Hematopoietic multipotent progenitor cell treated with erythropoietin and hydrocortisone succinate and interleukin-3 and kit ligand, for 8 days (in vitro differentiated cells): Measurements from ENCODE around the gene MRC1.
"Not testable (repeated sequence)": the region's sequence is repeated elsewhere in the genome, so short reads cannot be mapped to it uniquely, and the experiment has no call there.

Source experiments
- DNase-seq: peaks from one replicate; pipeline ENCODE4 v3.0.0-alpha.2; 2015

MRC1 gene

GRCh38 chr10:17910125-17910789 lies 101.1 kb downstream of the MRC1 start:
- DNase-seq = peak; percentile 63

- no peak for DNase-seq
Measured at GRCh38 chr10:17912754-17913153, 103.6 kb downstream of the MRC1 start.

- no peak for DNase-seq
Measured at GRCh38 chr10:17913604-17914003, 104.5 kb downstream of the MRC1 start.

GRCh38 chr10:17914169-17915045 lies 105.3 kb downstream of the MRC1 start:
- DNase-seq = no peak

- no peak for DNase-seq
Measured at GRCh38 chr10:17915181-17915580, 106.0 kb downstream of the MRC1 start.

GRCh38 chr10:17918187-17918903 lies 109.2 kb downstream of the MRC1 start:
- no peak for DNase-seq

GRCh38 chr10:17921378-17921777 lies 112.2 kb downstream of the MRC1 start:
- DNase-seq = no peak

- no peak for DNase-seq
Measured at GRCh38 chr10:17923728-17924127, 114.6 kb downstream of the MRC1 start.

GRCh38 chr10:17943033-17943745 lies 134.0 kb downstream of the MRC1 start:
- DNase-seq = no peak

- not testable (repeated sequence) for DNase-seq
Measured at GRCh38 chr10:17950269-17950668, 141.1 kb downstream of the MRC1 start.

- DNase-seq = no peak
Measured at GRCh38 chr10:17950726-17951125, 141.6 kb downstream of the MRC1 start.

- no peak for DNase-seq
Measured at GRCh38 chr10:17951868-17952371, 142.8 kb downstream of the MRC1 start, which contains the start of gene SLC39A12. Gene SLC39A12 (plus strand): TSS chr10:17951918. CDS start chr10:17953277, 1,359 bp downstream.

- DNase-seq = not testable (repeated sequence)
Measured at GRCh38 chr10:17954372-17954771, 145.2 kb downstream of the MRC1 start.

- DNase-seq = no peak
Measured at GRCh38 chr10:17954861-17955260, 145.7 kb downstream of the MRC1 start.

- no peak for DNase-seq
Measured at GRCh38 chr10:17958049-17958448, 148.9 kb downstream of the MRC1 start.

- no peak for DNase-seq
Measured at GRCh38 chr10:17959870-17960269, 150.7 kb downstream of the MRC1 start.
